GM06990 (cell line): Measurements from ENCODE around the gene OR11H12.
"Not testable (repeated sequence)": the region's sequence is repeated elsewhere in the genome, so short reads cannot be mapped to it uniquely, and the experiment has no call there.

Experiments
- DNase-seq: peaks from one replicate; pipeline ENCODE4 v3.0.0-alpha.2; 2011; ENCODE audit not compliant: insufficient read length; ENCODE audit errors: extremely low read depth
- H3K27me3 ChIP-seq: replicated peaks from 2 replicates; pipeline ENCODE4 v1.6.0; 2011; ENCODE audit warnings: low read length; ENCODE audit not compliant: control insufficient read depth, insufficient read depth
- H3K36me3 ChIP-seq: 2 replicates; pipeline ENCODE4 v1.5.1; 2011; ENCODE audit warnings: low read length; ENCODE audit not compliant: control insufficient read depth, insufficient read depth
- H3K4me3 ChIP-seq: replicated peaks from 2 replicates; pipeline ENCODE4 v1.5.1; 2011; ENCODE audit warnings: low read depth, mild to moderate bottlenecking, control low read depth, low read length

The OR11H12 gene, protein sequence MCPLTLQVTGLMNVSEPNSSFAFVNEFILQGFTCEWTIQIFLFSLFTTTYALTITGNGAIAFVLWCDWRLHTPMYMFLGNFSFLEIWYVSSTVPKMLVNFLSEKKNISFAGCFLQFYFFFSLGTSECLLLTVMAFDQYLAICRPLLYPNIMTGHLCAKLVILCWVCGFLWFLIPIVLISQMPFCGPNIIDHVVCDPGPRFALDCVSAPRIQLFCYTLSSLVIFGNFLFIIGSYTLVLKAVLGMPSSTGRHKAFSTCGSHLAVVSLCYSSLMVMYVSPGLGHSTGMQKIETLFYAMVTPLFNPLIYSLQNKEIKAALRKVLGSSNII

DNA sequence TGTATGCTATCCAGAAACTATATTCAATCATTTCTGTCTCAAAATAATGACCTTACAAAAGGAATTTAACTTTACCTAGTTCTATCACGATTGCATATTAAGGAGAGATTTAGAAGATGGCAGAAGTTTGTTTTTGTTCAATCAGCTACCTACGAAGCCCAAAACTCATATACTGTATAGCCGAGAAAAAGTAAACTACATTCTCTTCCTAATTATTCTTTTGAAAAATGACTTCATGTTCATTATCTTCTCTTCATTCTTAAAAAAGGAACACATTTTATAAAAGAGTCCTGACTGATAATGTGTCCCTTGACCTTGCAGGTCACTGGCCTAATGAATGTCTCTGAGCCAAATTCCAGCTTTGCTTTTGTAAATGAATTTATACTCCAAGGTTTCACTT lies at the start of gene OR11H12:
TSS of gene OR11H12 (plus strand) at position 301 of the 400 bp plus-strand sequence. CDS start at position 301, 0 bp downstream.
- not testable (repeated sequence) for DNase-seq, H3K4me3 ChIP-seq, H3K27me3 ChIP-seq, H3K36me3 ChIP-seq

DNA sequence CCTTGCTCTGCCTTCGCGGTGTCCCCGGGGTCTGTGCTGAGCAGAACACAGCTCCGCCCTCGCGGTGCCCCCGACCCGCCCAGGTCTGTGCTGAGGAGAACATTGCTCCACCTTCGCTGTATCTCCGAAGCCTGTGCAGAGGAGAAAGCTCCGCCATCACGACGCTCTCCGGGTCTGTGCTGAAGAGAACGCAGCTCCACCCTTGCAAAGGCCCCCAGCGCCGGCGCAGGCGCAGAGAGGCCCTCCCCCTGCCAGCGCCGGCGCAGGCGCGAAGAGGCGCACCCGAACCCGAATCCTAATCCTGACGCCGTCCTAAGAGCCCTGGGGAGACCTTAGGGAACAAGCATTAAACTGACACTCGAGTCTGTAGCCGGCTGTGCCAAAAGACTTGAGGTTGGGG lies 18.0 kb upstream of the OR11H12 start:
- not testable (repeated sequence) for H3K27me3 ChIP-seq, H3K36me3 ChIP-seq, DNase-seq, H3K4me3 ChIP-seq

DNA sequence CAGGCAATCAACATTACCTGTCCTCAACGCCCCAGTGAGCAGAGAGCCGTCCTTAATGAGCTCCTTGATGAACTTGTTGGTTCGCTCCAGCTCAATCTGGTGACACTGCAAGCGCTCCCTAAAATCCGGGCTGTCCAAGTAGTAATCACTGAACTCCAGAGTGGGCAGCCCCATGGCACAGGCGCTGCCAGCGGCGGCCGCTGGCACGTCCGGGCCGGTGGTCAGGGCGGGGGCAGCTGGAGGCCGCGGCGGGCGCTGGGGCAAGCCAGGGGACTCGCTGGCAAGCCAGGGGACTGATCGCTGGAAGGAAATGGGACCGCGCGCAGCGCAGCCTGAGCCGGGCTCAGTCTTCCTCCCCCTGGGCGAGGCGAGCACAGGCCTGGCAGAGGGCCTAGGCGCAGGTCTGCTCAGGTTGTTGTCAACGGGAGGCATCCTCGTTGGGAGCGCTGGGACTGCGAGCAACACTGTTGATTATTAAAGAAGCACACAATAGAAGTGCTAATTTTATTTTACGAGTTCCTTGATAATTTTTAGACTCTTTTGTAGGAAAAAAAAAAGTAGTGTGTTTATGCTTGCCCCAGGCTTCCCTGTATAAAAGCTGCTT lies 25.8 kb downstream of the OR11H12 start:
- not testable (repeated sequence) for H3K36me3 ChIP-seq, H3K4me3 ChIP-seq, DNase-seq, H3K27me3 ChIP-seq

DNA sequence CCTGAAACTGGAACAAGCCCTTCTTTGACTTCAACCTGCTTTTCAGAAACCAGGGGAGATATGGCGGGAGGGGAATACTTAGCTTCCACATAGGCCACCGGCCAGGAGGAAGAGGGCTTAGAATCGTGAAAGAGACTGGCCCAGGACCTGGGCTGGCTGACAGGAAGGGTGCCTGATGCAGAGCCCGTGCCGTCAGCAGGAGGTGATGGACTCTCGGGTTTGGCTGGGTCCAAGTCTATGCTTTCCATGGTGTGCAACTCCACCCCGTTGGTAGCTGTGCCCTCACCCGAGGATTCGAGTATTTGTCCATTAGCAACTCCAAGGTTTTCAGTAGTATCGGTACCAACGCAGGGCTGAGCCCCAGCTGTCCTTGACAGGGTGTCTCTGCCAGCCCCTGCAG lies 35.1 kb downstream of the OR11H12 start:
- H3K4me3 ChIP-seq, DNase-seq, H3K27me3 ChIP-seq, H3K36me3 ChIP-seq: not testable (repeated sequence)

DNA sequence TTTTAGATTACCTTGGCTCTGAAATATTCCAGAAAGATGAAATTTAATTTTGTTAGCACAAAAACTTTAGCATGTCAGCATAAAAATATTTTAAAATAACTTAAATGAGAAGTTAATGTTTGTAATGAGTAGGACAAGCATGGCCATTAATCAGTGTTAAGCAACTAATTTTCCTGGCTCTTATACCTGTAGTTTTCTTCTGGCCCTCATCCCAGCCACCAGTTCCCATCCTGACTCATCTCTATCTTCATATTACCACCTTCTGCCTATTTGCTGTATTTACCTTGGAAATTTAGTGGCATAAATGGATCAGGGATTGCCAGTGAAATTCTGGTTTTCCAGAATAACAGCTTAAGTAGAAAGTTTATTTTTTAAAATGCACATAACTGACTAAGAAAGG lies 37.1 kb downstream of the OR11H12 start:
- DNase-seq: not testable (repeated sequence)

DNA sequence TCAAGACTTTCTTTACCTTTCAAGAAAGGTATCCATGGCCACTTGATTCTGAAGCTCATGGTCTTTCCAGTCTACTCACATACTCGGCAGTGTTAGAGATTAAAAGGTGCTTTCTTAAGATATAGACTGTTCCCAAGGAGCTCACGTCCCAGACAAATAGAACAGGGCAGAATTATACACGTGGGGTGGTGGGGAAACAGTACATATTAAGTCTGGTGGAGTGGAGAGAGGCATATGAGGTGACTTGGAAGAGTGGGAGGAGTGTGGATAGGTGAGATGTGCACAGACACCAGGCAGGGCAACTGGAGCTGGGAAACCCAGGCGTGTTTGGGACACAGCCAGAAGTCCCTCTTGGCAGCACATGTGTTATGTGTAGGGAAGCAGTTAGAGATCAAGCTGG lies 37.9 kb downstream of the OR11H12 start:
- H3K4me3 ChIP-seq, H3K27me3 ChIP-seq, H3K36me3 ChIP-seq, DNase-seq: not testable (repeated sequence)

More for the DNA sequence above, 37.1 kb downstream of the OR11H12 start:
- not testable (repeated sequence) for H3K4me3 ChIP-seq, H3K27me3 ChIP-seq, H3K36me3 ChIP-seq

DNA sequence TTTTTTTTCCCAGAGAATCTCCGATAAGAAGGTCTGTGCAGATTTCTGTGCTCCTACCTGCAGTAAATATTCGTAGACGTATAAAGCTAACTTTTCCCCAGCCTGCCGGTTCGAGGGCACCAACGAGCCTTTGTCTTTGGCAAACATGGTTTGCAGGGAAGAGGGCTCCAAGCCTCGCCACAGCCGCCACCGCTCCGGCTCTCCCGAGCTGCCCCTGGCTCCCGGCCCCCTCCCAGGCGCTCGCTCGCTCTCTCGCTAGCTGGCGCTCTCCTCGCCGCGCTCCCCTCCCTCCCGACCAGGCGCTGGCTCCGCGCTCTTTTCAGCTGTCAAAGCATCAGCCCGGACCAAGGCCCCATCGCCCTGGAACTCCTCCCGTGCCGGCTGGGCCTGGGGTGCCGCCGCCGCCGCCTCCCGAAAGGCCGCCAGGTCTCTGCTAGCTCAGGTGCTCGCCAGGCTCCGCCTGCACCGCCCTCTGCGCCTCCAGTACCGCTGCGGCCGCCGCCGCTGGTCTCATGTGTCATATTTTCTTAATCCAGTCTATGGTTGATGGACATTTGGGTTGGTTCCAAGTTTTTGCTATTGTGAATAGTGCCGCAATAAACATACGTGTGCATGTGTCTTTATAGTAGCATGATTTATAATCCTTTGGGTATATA lies 45.3 kb downstream of the OR11H12 start:
- H3K36me3 ChIP-seq, DNase-seq, H3K4me3 ChIP-seq, H3K27me3 ChIP-seq: not testable (repeated sequence)
